Measurements from ENCODE around the gene CIAO3.
"Not testable (repeated sequence)": the region's sequence is repeated elsewhere in the genome, so short reads cannot be mapped to it uniquely, and the experiment has no call there.

The CIAO3 gene

GRCh38 chr16:759110-759910 is 18.5 kb upstream of the CIAO3 start:
- DNase-seq, result no peak

GRCh38 chr16:756428-756827 is 15.6 kb upstream of the CIAO3 start:
- no peak for DNase-seq

GRCh38 chr16:754656-755055 is 13.9 kb upstream of the CIAO3 start:
- DNase-seq, result no peak

- DNase-seq, result not testable (repeated sequence)
These were observed 13.4 kb upstream of the CIAO3 start for GRCh38 chr16:754121-754607.

GRCh38 chr16:752007-752312 is 11.2 kb upstream of the CIAO3 start:
- no peak for DNase-seq

- no peak for DNase-seq
These were observed 10.6 kb upstream of the CIAO3 start for GRCh38 chr16:751152-752006.

- DNase-seq, result no peak
These were observed 9.7 kb upstream of the CIAO3 start for GRCh38 chr16:750485-750884.

GRCh38 chr16:749010-749409 is 8.2 kb upstream of the CIAO3 start:
- DNase-seq, result no peak

- no peak for DNase-seq
These were observed 7.4 kb upstream of the CIAO3 start for GRCh38 chr16:747978-748746.

- no peak for DNase-seq
These were observed 5.8 kb upstream of the CIAO3 start for GRCh38 chr16:746637-747036.

GRCh38 chr16:745739-746138 is 4.9 kb upstream of the CIAO3 start:
- DNase-seq, result peak; percentile 33

GRCh38 chr16:743794-744500 is 3.1 kb upstream of the CIAO3 start:
- DNase-seq, result no peak

- DNase-seq, result not testable (repeated sequence)
These were observed 2.1 kb upstream of the CIAO3 start for GRCh38 chr16:742894-743293.

GRCh38 chr16:741986-742629 is 1.3 kb upstream of the CIAO3 start:
- no peak for DNase-seq

- no peak for DNase-seq
These were observed 386 bp downstream of the CIAO3 start for GRCh38 chr16:740459-740763.

- no peak for DNase-seq
These were observed 988 bp downstream of the CIAO3 start for GRCh38 chr16:739560-740458.

GRCh38 chr16:736936-737481 is 3.8 kb downstream of the CIAO3 start:
- no peak for DNase-seq

GRCh38 chr16:735982-736453 is 4.8 kb downstream of the CIAO3 start:
- no peak for DNase-seq

GRCh38 chr16:734981-735881 is 5.6 kb downstream of the CIAO3 start:
- no peak for DNase-seq
